B cell (primary cell): Measurements from ENCODE around the gene PDE6H. TPM values are rescaled to one million over a fixed set of nuclear protein-coding genes. Genes with fewer than 3 reads are reported as not detected.

Experiments used
- ATAC-seq: fragments of 200-7000 bp; cut with Tn5 transposase; one replicate; pipeline ENCODE4 v1.10.0; 2021; ENCODE audit warnings: low read depth, mild to moderate bottlenecking, moderate number of reproducible peaks, moderate library complexity
- CTCF ChIA-PET: fragments of 350-600 bp; sonication (Branson Sonifier 250); formaldehyde crosslinking; loops from one replicate; lab custom pipeline; 2021; ENCODE audit warnings: antibody characterized with exemption, inconsistent platforms; lab: Charles Lee
- POLR2A ChIA-PET: fragments of 350-600 bp; sonication (Branson Sonifier 250); formaldehyde crosslinking; loops from one replicate; lab custom pipeline; 2021; ENCODE audit warnings: antibody characterized with exemption; lab: Charles Lee
- DNase-seq: peaks from one replicate; pipeline ENCODE4 v3.0.0; 2013
- H2AFZ ChIP-seq: 2 replicates; pipeline ENCODE4 v1.6.1; 2012; ENCODE audit warnings: mild to moderate bottlenecking, low read depth, low read length; ENCODE audit not compliant: insufficient read depth, poor library complexity, severe bottlenecking
- H3K27ac ChIP-seq, 2 donors: 1 replicate in 1 of 2; 2 replicates in 1 of 2; pipeline ENCODE4 v1.5.1; 2012 to 2013; ENCODE audit warnings: low read length in 2 of 2, mild to moderate bottlenecking in 2 of 2, moderate library complexity in 1 of 2
- H3K27me3 ChIP-seq, 4 experiments: fragments of 200-600 bp in 1 of 4; sonication (generic) in 1 of 4; replicated peaks in 1 of 4; 1 replicate in 2 of 4; 2 replicates in 2 of 4; pipeline versions ENCODE4 v1.6.1 to v1.7.0; 2013 to 2016; ENCODE audit warnings: low read length in 3 of 4, mild to moderate bottlenecking in 2 of 4, mixed read lengths in 1 of 4, moderate library complexity in 1 of 4; ENCODE audit not compliant: insufficient read depth in 4 of 4, control insufficient read depth in 3 of 4; ENCODE audit errors: control extremely low read depth in 1 of 4
- H3K36me3 ChIP-seq, 2 experiments: replicated peaks in 1 of 2; 1 replicate in 1 of 2; 2 replicates in 1 of 2; pipeline versions ENCODE4 v1.6.1 to v1.7.1; 2013; ENCODE audit warnings: low read length in 1 of 2; ENCODE audit not compliant: insufficient read depth in 2 of 2, control insufficient read depth in 1 of 2; ENCODE audit errors: control extremely low read depth in 1 of 2, extremely low read depth in 1 of 2
- H3K4me1 ChIP-seq, 2 donors: fragments of 200-600 bp in 1 of 2; sonication (generic) in 1 of 2; 1 replicate in 1 of 2; 2 replicates in 1 of 2; pipeline versions ENCODE4 v1.5.1 to v1.6.1; 2013 to 2017; ENCODE audit warnings: low read length in 2 of 2; ENCODE audit not compliant: control insufficient read depth in 2 of 2, insufficient read depth in 2 of 2
- H3K4me2 ChIP-seq: replicated peaks from 2 replicates; pipeline ENCODE3; 2012; ENCODE audit warnings: mild to moderate bottlenecking, low read depth, low read length; ENCODE audit not compliant: poor library complexity, severe bottlenecking
- H3K4me3 ChIP-seq, 5 experiments: fragments of 200-600 bp in 1 of 5; sonication (generic) in 1 of 5; 1 replicate in 3 of 5; 2 replicates in 2 of 5; pipeline versions ENCODE4 v1.5.1 to v1.7.0; 2011 to 2016; ENCODE audit warnings: low read length in 4 of 5, mild to moderate bottlenecking in 4 of 5, low read depth in 2 of 5, control low read depth in 1 of 5, moderate library complexity in 1 of 5; ENCODE audit not compliant: insufficient read depth in 1 of 5; ENCODE audit errors: control extremely low read depth in 1 of 5, extremely low read depth in 1 of 5
- H3K79me2 ChIP-seq: fragments of 200-600 bp; sonication (generic); one replicate; pipeline ENCODE4 v1.6.0; 2016; ENCODE audit warnings: low read length; ENCODE audit not compliant: control insufficient read depth, insufficient read depth
- H3K9ac ChIP-seq: fragments of 200-600 bp; sonication (generic); 2 replicates; pipeline ENCODE4 v1.6.1; 2017; ENCODE audit warnings: mild to moderate bottlenecking, low read length, moderate library complexity
- H3K9me3 ChIP-seq, 3 donors: one replicate each; pipeline versions ENCODE4 v1.6.1 to v1.7.1; 2013; ENCODE audit warnings: low read length in 2 of 3; ENCODE audit not compliant: control insufficient read depth in 2 of 3, insufficient read depth in 1 of 3; ENCODE audit errors: control extremely low read depth in 1 of 3
- H4K20me1 ChIP-seq: 2 replicates; pipeline ENCODE4 v1.6.0; 2012; ENCODE audit warnings: mild to moderate bottlenecking, low read length; ENCODE audit not compliant: insufficient read depth, control insufficient read depth, poor library complexity, severe bottlenecking
- H3K27ac Mint-ChIP-seq: one replicate; pipeline ENCODE4 v1.8.0; 2021; ENCODE audit warnings: mixed read lengths
- H3K27me3 Mint-ChIP-seq: one replicate; pipeline ENCODE4 v1.8.0; 2021; ENCODE audit warnings: mixed read lengths
- H3K4me1 Mint-ChIP-seq: one replicate; pipeline ENCODE4 v1.8.0; 2021; ENCODE audit warnings: mixed read lengths
- H3K4me3 Mint-ChIP-seq: one replicate; pipeline ENCODE4 v1.8.0; 2021; ENCODE audit warnings: mixed read lengths
- H3K9me3 Mint-ChIP-seq: one replicate; pipeline ENCODE4 v1.8.0; 2022; ENCODE audit warnings: mixed read lengths; ENCODE audit not compliant: insufficient read depth
- CTCF ChIP-seq: fragments of 200-600 bp; IDR thresholded peaks from one replicate; pipeline ENCODE4 v1.8.0; 2022; ENCODE audit warnings: antibody characterized with exemption, mild to moderate bottlenecking
- EZH2 ChIP-seq: IDR thresholded peaks from 2 replicates; pipeline ENCODE4 v1.6.1; 2012; ENCODE audit warnings: borderline replicate concordance, low read depth, mild to moderate bottlenecking, moderate library complexity, low read length; ENCODE audit not compliant: insufficient read depth, poor library complexity, severe bottlenecking
- WGBS: methylation state at CpG from one replicate; pipeline ENCODE4 v1.1.5; 2013; ENCODE audit warnings: missing lambda C conversion rate; ENCODE audit not compliant: insufficient coverage; 5-methylcytosine and 5-hydroxymethylcytosine counted together
- intact Hi-C: fragments of 100-400 bp; cut with micrococcal nuclease; formaldehyde crosslinking; loops from one replicate; pipeline ENCODE4 v1.10.0; 2022
- polyA minus RNA-seq: library from RNA; depleted of rRNA, polyadenylated mRNA; stranded (reverse); fragments of >200 nt; gene quantifications from 2 replicates; pipeline ENCODE4 v1.2.3, GENCODE V29; 2012
- polyA plus RNA-seq: library from polyadenylated mRNA; depleted of rRNA; stranded (reverse); fragments of >200 nt; gene quantifications from 2 replicates; pipeline ENCODE4 v1.2.3, GENCODE V29; 2012
- total RNA-seq, 2 donors: library from RNA; stranded (reverse); fragments of 120-200 nt in 1 of 2; gene quantifications; 1 replicate in 1 of 2; 2 replicates in 1 of 2; pipeline versions ENCODE4 v1.2.3 to v1.2.4, GENCODE V29; 2013 to 2022

The PDE6H gene
- total RNA-seq (not detected in 2 replicates), polyA plus RNA-seq (not detected in 2 replicates), polyA minus RNA-seq (0.71 TPM in 1 of 2 replicates, not detected in the other)
- 0.14 TPM for total RNA-seq (2013)

GRCh38 chr12:14972816-14973215 is at the start of gene PDE6H:
PDE6H (plus strand) TSS chr12:14973042; CDS start chr12:14978013, 4,971 bp downstream.
- 100% methylated on average over 2 of the region's 2 CpGs for WGBS
- Histone ChIP-seq H3K4me1 (no peaks in the 10 kb centered on the region), H3K9me3 (no peaks in the 10 kb centered on the region), H3K27me3 (no peaks in the 10 kb centered on the region), H3K36me3 (no peaks in the 10 kb centered on the region), H3K27ac (no peak within 1 kb of the TSS), H4K20me1 (no peaks in the 10 kb centered on the region), H3K9ac (no peak within 1 kb of the TSS), H3K4me3 (no peak within 1 kb of the TSS), H3K4me2 (no peak within 1 kb of the TSS), H2AFZ (no peak within 1 kb of the TSS), H3K79me2 (peaks cover 11% of the 10 kb centered on the region)
- TF ChIP-seq CTCF (no peak), EZH2 (no peak)
- Mint-ChIP-seq H3K4me3 (no peak within 1 kb of the TSS), H3K27me3 (no peaks in the 10 kb centered on the region), H3K4me1 (no peaks in the 10 kb centered on the region), H3K9me3 (no peaks in the 10 kb centered on the region), H3K27ac (no peak within 1 kb of the TSS)
- DNase-seq (no peak), ATAC-seq (no peak)
- CTCF ChIA-PET = no interaction called here
- intact Hi-C loops = no loop called here
- POLR2A ChIA-PET = no interaction called here

GRCh38 chr12:14923944-14924343 is 48.9 kb upstream of the PDE6H start:
- POLR2A ChIA-PET = no interaction called here
- Histone ChIP-seq H3K4me1 (peaks cover 7 to 15% of the 10 kb centered on the region in 2 donors), H4K20me1 (no peaks in the 10 kb centered on the region), H3K36me3 (peaks cover 7 to 12% of the 10 kb centered on the region in 2 experiments), H3K4me3 (no peak overlapping the region), H3K79me2 (no peaks in the 10 kb centered on the region), H3K9me3 (peaks cover 1 to 3% (median 3%) of the 10 kb centered on the region in 3 donors), H3K27ac (no peak overlapping the region), H3K27me3 (no peaks in the 10 kb centered on the region), H2AFZ (no peak overlapping the region), H3K9ac (no peak overlapping the region), H3K4me2 (no peak overlapping the region)
- CTCF ChIA-PET = no interaction called here
- intact Hi-C loops = loop anchor here (5.0 kb wide), 1 partner anchor 37 kb away; the partner anchor contains the start of gene MGP
- Mint-ChIP-seq H3K27ac (no peak overlapping the region), H3K4me3 (no peak overlapping the region), H3K4me1 (peaks cover 20% of the 10 kb centered on the region), H3K9me3 (no peaks in the 10 kb centered on the region), H3K27me3 (no peaks in the 10 kb centered on the region)
- DNase-seq = no peak
- no peak for ATAC-seq
- no CpG with 5 or more reads among the region's 2 CpGs for WGBS
- TF ChIP-seq EZH2 (no peak), CTCF (no peak)
